NCI-H2227 (cell line): ENCODE results near the gene SASH3.
"Not testable (repeated sequence)": the region's sequence is repeated elsewhere in the genome, so short reads cannot be mapped to it uniquely, and the experiment has no call there.

Source experiments
- DNase-seq: peaks from one replicate; lab custom pipeline; 2025; ENCODE audit not compliant: unreplicated experiment; lab: John Stamatoyannopoulos, UW

SASH3 gene

DNA sequence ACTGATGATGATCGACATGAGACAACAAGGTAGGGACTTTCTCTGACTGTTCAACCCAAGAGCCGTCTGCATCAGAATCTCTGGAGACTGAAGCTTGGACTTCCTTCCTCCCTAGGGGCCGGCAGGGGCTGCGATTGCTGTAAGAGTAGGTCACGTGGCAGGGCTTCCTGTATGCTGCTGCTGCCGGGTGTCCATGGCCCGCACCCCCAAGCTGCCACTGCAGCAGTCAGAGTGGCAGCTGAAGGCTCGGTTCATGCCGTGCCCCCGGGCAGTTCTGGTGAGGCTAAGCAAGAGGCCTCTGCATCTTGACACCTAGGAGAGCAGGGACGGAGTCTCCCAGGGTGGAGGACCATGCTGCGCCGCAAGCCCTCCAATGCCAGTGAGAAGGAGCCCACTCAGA lies at the start of gene SASH3:
Gene SASH3 (plus strand): TSS at position 203 of the 400 bp plus-strand sequence. CDS start 149 bp downstream, at position 352.
- DNase-seq, result no peak

DNA sequence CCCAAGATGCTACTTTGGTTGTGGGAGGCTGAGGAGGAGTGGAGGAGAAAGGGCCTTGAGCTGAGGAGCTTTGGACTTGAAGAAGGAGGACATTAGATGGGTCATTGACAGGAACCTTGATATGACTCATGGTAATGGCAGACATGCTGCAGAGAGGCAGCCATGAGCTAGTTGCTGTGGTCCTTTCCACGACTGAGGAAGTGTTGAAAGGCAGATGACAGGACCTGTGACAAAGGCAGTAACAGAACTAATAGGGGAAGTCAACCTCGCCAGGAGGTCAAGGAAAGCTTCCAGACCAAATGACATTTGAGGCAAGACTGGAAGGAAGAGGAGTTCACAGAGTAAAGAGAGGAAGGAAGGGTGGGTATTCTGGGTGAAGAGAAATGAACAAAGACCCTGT lies 48.5 kb upstream of the SASH3 start:
- no peak for DNase-seq

DNA sequence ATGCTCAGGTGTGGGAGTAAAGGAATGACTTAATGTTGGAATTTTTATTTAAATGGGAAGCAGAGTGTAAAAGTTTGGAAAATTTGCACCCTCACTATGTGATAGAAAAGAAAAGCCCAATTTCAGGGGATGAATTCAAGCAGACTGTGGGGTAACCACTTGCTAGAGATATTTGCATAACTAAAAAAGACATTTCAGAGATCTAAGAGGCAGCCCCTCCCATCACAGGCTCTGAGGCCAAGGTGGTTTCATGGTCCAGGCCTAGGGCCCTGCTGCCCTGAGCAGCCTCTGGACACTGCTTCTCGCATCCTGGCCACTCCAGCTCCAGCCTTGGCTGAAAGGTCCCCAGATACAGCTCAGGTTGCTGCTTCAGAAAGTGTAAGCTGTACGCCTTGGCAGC lies 46.9 kb upstream of the SASH3 start:
- no peak for DNase-seq

DNA sequence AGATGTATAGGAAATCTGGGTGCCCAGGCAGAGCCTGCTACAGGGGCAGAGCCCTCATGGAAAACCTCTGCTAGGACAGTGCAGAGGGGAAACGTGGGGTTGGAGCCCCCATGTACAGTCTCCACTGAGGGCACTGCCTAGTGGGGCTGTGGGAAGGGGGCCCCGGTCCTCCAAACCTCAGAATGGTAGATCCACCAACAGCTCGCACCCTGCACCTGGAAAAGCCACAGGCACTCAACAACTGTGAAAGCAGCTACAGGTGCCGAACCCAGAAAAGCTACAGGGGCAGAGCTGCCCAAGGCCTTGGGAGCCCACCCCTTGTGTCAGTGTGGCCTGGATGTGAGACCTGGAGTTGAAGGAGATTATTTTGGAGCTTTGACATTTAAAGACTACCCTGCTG lies 46.4 kb upstream of the SASH3 start:
- DNase-seq, result no peak

DNA sequence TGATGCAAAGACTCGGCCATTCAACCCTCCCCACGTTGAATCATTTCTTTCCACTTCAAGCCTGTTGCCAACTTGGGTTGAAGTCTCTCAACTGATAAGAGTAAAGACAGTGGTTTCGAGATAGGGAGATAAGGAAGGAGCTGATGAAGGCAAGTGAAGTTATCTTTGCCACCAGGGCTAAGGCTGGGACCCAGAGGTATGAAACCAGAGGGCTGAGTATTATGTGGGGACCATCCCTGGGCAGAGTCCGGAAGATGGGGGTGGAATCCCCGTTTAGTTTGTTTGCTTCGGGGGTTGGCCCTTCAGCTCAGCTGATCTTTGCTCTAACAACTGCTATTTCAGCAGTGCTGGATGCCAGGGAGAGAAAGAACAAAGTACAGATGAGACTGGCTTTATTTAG lies 43.3 kb upstream of the SASH3 start:
- no peak for DNase-seq

DNA sequence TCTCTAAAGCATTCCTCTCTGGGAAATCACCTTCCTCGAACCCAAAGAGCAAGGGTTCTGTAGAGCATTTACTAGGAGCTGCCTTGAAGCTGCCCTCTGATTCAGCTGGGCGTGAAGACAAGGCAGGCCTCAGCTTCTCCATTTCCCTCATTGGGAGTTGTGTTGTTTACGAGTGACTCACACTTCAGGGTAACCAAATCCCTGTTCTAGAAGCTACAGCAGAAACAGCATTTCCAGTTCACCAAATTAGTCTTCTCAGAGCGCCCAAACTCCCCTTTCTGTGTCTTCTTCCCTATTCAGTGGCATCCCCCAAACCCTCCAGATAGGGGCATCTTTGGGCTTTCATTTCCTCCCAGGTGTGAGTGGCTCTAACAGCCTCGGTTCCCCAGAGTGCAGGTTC lies 41.8 kb upstream of the SASH3 start:
- no peak for DNase-seq

DNA sequence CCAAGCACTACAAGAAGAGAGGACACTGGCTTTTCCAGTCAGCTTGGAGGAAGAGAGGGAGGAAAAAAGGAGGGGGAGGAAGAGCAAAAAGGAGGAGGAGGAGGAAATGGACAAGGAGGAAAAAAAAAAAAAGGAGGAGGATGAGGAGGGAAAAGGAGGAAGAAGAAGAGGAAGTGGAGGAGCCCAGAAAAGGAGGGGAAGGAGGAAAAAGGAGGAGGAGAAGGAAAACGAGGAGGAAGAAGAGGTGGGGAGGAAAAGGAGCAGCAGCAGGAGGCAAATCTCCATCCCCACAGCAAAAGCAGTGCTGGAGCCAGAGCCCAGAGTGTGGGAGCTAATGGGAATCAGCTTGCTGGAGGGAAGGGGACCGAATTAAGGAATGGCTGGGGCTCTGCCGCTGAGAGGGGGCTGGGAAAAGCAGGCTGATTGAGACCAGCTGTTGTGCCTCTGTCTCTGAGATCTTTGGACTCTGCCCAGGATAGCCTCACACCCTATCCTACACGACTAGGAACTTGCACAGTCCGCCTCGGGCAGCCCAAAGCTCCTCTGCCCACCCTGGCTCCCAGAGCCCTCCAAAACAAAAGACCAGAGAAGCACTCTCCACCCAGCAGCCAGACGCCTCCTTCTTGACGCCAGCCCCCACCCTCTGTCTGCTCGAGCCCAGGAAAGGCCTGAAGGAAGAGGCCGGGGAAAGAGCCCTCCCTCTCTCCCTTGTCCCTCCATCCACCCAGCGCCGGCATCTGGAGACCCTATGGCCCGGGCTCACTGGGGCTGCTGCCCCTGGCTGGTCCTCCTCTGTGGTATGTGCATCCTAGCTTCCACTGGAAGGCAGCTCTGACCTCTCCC lies 41.1 kb upstream of the SASH3 start, which contains the start of gene XPNPEP2:
Gene XPNPEP2 (plus strand): TSS at position 514 of the 843 bp plus-strand sequence. CDS start 235 bp downstream, at position 749.
- no peak for DNase-seq

DNA sequence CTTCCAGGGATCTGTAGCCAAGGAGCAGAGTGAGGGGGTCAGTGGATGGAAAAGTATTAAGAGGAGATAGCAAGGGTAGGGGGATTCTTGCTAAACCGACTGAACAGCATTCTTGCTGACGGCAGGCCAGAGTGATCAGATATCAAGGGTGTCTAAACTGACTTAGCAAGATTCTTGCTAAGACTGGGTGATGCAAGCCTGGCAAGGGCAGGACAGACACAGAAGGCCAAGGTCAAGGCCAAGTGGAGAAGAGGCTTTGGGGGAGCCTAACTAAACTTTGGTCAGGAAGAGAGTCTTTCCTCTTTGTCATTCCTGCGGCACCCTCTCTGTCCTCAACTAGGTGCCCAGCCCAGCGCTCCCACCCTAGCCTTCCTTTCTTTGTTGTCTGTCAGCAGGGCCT lies 40.2 kb upstream of the SASH3 start:
- no peak for DNase-seq

DNA sequence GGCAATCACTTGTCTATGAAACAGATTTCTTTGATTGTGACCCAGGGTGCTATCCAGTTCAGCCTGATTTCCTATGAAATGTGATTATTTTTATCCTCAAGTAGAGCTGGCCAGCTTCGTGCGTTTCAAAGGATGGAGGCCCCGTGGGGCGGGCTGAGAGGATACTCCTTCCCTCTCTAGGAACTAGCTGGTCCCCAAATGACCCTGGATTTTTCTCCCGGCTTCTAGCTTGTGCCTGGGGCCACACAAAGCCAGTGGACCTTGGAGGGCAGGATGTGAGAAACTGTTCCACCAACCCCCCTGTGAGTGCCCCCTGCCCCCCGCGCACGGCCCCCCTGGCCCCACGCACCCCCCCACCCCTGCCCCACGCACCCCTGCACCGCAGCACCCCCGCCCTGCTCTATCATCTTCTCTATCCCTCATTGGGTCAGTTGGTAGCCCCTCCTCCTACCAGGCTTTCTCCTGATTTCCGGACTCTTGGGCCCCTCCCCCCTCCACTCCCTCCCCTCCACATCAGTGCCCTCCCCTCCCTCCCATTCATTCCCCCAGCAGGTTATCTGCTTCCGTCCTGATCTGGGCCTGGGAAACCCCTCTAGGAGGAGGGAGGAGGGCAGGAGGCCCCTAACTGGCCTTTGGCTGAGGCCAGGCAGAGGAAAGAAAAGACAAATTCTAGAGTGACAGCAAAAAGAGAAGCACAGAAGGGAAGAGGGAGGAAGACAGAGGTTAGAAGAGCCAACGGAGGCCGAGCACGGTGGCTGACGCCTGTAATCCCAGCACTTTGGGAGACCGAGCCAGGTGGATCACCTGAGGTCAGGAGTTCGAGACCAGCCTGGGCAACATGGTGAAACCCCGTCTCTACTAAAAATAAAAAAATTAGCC lies 37.6 kb upstream of the SASH3 start:
- peak; percentile 37 for DNase-seq

DNA sequence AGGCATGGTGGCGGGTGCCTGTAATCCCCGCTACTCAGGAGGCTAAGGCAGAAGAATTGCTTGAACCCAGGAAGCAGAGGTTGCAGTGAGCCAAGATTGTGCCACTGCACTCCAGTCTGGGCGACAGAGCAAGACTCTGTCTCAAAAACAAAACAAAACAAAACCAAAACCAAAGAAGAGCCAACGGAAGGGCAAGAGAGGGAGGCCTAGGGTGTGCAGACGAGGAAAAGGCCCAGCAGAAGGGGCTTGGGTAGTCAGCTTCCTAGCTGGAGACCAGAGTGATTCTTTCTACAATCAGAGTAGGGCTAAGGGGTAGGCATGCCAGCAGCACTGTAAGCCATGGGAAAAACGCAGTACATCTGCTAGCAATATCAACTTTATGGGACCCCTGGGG lies 37.0 kb upstream of the SASH3 start:
- not testable (repeated sequence) for DNase-seq

DNA sequence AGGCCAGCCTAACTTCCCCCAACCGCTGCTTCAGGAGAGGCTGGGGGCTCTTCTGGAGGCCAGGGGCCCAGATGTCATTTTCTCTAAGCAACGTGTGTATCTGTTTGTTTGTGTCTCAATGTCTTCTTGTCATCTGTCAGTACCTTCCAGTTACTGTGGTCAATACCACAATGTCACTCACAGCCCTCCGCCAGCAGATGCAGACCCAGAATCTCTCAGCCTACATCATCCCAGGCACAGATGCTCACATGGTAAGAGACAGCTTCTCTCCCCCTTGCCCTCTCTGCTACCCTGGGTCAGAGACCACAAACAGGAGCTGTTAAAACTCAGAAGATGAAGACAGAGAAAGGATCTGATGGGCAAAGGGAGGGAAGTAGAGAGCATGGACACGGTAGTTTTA lies 35.9 kb upstream of the SASH3 start:
- DNase-seq, result no peak

DNA sequence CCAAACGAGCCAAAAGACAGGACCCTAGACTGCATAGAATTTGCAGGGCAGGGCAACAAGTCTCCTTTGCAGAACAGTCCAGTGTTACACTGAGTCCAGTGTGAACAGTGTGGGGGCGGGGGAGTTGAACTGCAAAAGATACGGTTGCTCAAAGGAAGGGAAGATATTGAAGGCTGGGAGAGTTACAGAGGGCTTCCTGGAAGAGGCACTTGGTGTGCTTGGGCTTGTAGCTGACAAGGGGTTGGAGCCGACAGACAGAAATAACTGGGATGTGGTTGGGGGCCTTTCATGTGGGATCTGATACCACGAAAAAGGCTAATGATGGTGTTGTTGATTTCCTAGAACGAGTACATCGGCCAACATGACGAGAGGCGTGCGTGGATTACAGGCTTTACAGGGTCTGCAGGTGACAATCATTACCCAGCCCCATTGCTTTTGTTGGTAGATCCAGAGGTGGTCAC lies 34.9 kb upstream of the SASH3 start:
- no peak for DNase-seq

DNA sequence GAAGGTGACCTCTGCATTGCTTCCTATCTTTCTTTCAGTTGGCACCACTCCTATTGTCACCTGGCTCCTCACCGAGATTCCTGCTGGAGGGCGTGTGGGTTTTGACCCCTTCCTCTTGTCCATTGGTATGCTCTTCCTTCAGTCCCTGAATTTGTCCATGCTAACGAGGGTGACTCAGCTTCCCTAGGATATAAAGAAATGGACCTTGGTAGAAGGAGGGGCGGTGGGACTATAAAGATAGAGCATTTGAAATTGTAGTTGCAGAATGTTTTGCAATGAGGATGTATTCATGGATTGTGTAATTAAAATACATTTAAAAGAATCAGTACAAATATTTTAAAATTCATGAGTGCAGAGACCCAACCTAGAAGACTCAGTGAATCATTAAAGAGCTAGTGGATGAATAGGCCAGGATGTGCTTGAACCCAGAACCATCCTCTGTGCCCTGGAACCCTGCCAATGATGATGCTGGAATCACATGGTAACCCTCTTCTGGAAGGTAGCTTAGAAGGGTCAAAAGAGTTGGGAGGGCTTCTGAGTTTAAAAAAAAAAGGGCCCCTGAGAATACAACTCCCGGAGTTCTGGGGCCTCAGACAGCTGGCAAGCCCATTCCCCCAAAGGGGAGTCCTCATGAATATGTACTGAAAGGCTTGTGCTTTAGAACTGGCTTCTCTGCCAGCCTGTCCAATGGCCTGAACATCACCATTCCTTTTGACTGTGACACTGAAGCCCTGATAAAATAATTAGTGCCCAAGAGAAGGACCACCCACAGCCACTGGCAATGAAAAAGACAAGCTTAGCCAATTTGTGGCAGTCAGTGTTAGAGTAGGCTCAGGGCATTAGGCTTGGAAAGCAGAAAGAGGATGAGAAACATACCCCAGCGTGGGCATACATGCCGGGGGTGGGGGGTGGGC lies 32.9 kb upstream of the SASH3 start:
- no peak for DNase-seq

DNA sequence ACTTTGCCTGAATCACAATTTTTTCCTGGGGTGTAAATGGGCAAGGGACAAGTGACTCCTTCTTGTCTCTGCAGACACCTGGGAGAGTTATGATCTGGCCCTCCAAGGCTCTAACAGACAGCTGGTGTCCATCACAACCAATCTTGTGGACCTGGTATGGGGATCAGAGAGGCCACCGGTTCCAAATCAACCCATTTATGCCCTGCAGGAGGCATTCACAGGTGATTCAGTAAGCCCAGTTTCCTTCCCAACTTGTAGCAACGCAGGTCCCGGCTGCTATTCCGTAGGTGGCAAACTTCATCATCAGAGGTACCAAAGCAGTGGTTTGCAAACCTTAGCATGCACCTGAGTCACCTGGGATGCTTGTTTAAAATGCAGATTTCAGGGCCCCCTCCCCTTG lies 32.2 kb upstream of the SASH3 start:
- no peak for DNase-seq

DNA sequence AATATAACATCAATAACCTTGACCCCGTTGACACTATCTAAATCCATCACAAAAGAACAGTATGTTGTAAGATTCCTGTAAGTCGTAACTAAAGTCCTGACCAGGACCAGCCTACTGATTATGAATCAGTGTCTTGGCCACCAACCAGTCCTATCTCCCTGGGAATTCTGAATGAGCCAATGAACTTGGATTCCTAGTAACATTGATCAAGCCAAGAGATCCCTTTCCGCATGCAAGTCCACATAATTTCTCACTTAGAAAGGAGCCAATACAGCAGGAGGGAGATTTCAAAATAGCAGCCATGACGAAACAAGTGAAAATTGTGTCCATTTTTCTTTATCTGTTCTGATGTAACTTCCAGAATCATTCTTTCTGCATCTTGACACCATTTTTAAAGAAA lies 31.4 kb upstream of the SASH3 start:
- no peak for DNase-seq

DNA sequence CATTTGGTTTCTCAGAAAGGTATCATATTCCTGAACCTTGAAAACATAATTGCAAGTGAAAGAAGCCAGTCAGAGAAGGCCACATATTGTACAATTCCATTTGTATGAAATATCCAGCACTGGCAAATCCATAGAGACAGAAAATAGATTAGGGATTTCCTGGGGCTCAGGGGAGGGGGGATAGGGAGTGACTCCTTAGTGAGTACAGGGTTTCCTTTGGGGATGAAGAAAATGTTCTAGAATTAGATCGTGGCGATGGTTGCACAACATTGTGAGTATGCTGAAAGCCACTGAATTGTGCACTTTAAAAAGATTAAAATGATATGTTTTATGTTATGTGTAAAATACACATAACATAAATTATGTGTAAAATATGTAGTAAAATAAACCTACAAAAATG lies 30.7 kb upstream of the SASH3 start:
- no peak for DNase-seq

DNA sequence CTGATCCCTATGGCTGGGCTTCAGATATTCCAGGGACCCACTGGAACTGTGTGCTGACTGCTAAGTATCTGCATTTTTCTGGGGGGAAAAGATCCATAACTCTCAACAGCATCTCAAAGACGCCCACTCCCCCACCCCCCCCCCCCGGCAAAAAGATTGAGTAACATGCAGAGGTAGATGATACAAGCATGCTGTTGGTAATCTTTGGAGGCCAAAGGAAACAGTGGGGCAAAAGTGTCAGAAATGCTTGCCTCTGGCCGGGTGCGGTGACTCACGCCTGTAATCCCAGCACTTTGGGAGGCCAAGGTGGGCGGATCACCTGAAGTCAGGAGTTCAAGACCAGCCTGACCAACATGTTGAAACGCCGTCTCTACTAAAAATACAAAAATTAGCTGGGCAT lies 28.8 kb upstream of the SASH3 start:
- DNase-seq, result no peak

DNA sequence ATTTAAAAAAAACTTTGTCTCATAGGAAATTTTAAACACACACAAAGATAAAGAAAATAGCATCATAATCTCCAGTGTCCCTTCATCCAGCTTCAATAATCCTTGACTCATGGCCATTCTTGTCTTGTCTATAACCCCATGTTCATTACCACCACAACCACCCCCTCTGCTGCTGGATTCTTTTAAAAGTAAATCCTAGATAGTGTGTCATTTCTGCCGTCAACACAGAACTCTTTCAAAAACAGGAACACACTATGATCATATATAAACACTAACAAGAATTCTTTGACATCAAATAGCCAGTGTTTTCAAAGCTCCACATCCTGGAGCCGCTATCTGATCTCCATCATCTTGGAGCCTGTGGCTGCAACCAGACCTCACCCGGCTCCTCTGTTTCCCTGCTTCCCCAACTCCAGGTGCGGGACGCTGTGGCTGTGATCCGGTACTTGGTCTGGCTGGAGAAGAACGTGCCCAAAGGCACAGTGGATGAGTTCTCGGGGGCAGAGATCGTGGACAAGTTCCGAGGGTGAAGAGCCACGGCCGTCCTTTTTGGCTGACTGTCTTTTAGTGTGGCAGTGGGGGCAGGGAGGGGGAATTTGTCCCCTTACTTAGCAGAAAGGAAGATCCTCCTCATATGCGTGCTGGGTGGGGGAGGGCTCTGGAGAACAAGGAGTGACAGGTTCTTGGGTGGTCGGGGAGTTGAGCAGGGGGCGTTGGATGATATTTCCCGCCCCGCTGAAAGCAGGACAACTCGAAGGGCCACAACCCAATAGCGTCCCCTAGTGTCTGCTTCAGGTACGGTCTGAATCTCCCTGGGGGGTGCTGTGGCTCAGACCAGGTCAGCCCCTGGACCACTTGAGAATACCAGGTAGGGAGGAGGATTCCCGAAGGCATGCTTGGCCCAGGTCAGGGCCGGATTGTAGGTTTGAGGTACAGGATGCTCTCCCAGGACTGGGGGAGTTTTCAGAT lies 25.4 kb upstream of the SASH3 start:
- no peak for DNase-seq

DNA sequence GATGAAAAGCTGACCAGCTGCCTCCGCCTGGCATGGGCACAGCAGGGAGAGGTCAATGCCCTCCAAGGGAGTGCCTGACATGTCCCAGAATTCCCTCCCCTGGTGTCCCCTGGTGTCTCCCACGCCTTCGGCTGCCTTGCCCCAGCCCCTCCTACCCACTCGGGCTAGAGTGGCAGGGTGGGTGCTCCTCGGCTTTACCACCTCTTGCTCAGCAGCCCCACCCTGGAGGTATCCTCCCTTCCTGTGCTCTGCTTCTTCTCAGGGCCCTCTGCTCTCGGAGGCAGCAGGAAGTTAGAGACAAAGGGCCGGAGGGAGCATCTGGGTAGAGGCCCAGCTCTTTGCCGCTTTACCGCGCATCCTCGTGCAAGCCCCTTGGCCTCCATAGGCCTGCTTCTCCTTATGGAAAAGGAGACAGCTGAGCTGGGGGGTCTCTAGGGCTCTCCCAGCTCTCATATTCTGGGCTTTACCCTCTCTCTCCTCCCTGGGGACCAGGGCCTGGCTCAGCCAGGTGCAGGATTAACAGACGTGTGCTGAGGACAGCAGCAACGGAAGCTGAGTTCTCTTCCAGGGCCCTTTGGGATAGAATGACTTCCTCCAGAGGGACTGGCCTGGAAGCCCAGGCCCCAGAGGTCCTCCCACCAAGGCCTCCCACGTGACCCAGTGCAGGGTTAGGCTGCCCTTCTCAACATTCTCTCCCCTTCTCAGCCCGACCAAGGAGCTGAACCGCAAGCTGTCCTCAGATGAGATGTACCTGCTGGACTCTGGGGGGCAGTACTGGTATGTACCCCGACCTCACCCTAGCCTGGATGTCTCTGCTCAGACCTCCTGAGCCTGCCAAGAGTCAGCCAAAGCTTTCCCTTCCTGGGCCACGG lies 23.7 kb upstream of the SASH3 start:
- no peak for DNase-seq
